NAMALWA (cell line): Measurements from ENCODE around the gene TOMM40.
A peak's percentile ranks its signal among the peaks of the same experiment; 100 is the strongest.

Source experiments
- DNase-seq: peaks from one replicate; pipeline ENCODE4 v3.0.0-alpha.2; 2015; ENCODE audit warnings: low spot score

The TOMM40 gene

DNA sequence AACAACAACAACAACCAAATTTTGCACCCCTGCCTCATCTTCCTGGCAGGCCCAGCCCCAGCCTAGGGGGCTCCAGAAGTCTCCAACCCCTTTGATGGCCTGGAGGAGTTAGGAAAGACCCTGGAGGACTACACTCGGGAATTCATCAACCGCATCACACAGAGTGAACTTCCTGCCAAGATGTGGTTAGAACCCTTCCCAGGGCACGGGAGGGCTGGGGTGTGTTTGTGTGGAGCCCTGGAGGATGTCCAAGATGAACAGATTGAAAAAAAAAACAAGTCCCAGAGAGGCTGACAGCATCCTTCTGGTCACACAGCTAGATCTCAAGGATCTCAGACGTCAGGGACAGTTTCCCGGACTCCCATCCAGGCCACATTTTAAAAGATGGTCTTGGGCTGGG, 36.7 kb downstream of the TOMM40 start:
- DNase-seq = no peak

DNA sequence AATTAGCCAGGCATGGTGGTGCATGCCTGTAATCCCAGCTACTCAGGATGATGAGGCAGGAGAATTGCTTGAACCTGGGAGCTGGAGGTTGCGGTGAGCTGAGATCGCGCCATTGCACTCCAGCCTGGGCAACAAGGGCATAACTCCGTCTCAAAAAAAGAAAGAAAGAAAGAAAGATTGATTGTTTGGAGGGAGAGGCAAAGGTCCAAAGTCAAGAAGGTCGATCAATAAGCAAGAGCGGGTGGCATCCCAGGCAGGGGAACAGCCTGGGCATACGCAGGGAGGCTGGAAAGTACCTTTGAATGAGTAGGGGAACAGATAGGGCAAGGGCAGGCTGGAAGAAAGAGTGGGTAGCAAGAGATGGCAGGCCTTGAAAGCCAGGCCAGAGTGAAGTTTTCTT, 39.0 kb downstream of the TOMM40 start:
- DNase-seq = no peak

DNA sequence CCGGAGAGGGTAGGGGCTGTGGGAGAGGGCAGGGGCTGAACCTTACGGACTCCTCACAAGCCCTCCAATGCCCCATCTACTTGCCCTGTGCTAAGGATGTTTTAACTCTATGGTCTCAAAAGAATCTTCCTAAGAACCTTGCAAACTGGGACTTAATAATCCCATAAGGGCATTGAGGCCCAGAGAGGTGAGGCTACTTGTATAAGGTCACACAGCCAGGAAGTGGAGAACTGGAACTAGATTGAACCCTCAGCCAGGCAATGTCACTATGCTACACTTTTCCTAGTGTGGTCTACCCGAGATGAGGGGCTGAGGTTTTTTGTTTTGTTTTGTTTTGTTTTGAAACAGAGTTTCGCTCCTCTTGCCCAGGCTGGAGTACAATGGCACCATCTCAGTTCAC, 40.5 kb downstream of the TOMM40 start:
- no peak for DNase-seq

DNA sequence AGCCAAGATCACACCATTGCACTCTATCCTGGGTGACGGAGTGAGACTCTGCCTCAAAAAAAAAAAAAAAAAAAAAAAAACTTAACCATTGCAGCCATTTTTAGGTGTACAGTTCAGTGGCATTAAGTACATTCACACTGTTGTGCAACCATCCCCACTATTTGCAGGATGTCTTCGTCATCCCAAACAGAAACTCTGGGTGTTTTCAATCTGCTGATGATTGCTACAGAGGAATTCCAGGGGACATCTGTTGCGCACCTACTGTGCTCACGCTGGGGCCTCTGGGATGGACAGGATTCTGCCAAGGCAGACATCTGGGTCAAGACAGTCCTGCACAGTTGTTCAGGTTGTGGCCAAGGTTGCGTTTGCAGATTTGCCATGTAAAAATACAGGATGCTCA, 48.6 kb downstream of the TOMM40 start:
- DNase-seq = no peak

DNA sequence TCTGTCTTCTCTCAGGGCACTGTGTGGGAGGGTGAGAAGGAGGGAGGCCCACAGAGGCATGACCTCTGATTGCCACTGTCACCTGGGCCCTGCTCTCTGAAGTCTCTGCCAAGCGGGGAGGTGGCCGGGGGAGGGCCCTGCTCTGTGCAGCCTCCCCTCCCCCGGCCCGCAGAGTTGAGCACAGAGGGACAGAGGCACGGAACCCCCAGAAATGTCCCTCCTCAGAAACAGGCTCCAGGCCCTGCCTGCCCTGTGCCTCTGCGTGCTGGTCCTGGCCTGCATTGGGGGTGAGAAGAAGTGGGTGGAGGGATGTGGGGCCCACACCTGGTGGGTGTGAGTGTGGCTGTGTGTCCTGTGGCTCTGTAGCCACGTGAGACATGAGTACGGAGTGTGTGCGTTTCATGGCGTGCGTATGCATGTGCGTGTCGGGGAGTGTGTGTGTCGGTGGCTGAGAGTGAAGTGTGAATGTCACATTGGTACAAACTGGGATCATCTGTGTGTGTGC, 51.1 kb downstream of the TOMM40 start, which contains the start of gene APOC4:
Gene APOC4 (plus strand): TSS at position 171 of the 505 bp plus-strand sequence. CDS start 41 bp downstream, at position 212.
- DNase-seq = no peak

DNA sequence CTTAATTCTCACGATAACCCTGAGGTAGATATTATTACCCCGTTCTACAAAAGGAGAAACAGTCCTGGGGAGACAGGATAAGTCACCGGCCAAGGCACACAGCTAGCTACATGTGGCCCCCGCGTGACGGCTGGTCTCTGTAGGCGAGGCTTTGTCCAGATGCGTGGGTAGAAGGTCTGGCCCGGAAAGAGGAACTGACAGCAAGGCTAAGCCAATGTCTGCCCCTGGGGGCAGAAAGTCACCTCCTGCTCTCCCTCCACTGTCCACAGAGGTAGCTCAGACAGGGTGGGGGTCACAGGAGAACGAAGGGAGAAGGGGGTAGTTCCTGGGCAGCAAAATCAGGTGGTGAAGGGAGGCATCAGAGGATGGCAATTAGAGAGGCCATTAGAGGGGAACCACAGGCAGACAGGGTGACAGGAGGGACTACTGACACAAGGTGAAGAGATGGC, 52.8 kb downstream of the TOMM40 start:
- DNase-seq = peak; percentile 71

DNA sequence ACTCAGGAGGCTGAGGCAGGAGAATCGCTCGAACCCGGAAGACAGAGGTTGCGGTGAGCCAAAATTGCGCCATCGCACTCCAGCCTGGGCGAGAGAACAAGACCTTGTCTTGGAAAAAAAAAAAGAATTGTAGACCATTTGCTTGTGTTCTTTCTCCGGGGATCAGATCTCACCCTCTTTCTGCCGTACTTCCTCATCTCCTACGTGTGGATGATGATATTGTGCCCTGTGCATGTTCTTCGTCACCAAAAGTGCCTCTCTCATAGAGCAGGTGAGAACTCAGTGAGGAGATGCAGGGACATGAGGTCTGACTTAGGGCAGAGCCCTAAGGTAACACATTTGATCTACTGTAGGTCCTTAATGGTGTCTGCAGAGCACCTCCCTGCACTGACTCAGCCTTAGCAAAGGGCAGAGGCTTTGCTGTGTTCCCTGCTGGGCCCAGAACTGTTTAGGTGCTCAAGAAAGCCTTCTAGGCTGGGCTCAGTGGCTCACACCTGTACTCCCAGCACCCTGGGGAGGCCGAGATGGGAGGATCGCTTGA, 56.1 kb downstream of the TOMM40 start:
- DNase-seq = no peak

DNA sequence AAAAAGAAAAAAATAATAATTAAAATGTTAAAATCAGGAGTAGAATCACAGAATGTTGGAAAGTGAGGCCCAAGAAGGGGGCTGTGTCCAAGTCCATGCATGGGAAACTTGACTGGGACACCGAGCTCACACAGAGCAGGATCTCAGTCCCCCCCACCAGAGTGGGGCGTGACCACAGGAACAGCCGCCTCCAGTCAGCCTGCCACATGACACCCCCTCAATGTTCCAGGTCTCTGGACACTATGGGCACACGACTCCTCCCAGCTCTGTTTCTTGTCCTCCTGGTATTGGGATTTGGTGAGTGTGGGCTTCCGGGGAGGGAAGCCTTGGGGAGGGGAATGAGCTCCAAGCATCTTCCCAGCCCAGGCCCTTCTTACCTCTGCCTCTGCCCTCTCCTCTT, 57.2 kb downstream of the TOMM40 start:
- no peak for DNase-seq

DNA sequence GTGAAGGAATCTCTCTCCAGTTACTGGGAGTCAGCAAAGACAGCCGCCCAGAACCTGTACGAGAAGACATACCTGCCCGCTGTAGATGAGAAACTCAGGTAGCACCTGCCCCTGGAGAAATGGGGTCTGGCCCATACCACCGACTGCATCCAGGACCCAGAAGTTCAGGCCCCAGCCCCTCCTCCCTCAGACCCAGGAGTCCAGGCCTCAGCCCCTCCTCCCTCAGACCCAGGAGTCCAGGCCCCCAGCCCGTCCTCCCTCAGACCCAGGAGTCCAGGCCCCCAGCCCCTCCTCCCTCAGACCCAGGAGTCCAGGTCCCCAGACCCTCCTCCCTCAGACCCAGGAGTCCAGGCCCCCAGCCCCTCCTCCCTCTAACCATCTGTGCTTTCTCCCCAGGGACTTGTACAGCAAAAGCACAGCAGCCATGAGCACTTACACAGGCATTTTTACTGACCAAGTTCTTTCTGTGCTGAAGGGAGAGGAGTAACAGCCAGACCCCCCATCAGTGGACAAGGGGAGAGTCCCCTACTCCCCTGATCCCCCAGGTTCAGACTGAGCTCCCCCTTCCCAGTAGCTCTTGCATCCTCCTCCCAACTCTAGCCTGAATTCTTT, 57.8 kb downstream of the TOMM40 start:
- DNase-seq = peak; percentile 51

DNA sequence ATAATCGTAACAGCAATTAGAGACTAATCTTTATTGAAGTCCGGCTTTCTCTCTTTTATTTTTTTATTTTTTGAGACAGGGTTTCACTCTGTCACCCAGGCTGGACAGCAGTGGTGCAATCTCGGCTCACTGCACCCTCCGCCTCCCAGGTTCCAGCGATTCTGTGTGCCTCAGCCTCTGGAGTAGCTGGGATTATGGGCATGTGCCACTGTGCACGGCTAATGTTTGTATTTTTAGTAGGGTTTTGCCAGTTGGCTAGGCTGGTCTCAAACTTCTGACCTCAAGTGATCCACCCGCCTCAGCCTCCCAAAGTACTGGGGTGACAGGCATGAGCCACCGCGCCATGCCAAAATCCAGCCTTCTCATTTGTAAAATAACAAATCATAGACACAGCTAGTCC, 58.5 kb downstream of the TOMM40 start:
- no peak for DNase-seq

DNA sequence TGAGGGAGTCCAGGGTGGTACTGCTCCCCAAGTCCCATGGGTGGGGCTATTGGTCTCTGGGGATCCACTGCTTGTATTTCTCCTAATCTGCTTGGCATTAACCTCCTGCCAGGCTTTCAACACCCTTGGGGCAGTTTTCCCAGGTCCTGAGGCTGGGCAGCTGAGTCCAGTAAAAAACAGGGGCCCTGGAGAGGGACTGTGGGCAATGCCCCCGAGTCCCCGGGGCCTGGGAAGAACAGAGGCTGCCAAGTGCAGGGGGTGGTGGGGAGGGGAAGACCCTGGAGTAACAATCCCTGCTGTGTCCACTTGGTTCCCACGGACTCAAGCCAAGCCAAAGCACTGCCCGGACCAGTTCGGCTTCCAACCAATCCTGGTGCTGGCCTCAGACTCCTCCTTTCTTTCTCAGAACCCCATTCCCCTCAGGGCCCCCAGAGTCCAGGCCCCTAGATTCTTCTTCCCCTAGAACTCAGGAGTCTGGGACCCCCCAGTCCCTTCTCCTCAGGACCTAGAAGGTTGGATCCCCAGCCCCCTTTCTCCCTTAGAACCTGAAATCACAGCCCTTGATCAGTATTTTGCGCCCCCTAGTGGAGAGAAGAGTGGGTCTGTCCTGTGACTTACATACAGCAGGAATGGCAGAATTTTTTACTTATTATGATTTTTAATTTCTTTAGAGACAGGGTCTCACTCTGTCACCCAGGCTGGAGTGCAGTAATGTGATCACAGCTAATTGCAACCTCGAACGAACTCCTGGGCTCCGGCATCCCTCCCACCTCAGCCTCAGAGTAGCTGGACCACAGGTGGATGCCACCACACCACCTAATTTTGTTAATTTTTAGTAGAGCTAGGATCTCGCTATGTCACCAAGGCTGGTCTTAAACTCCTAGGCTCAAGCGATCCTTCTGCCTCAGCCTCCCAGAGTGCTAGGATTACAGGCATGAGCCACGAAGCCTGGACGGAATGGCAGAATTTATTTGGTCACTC, 60.4 kb downstream of the TOMM40 start:
- DNase-seq = peak; percentile 86
